BLaER1 treated with 17β-estradiol and CSF1 and Interleukin-3, amounts not matched to agents 10 nM and 100 nM (cell line): ENCODE data around the gene FUT2.

Source experiments
- H3K27ac ChIP-seq, 11 experiments: shearing (Covaris generic); formaldehyde crosslinking; 2 replicates each; pipeline ENCODE4 v1.8.1; 2022
- H3K27me3 ChIP-seq, 11 experiments: shearing (Covaris generic); formaldehyde crosslinking; 2 replicates each; pipeline ENCODE4 v1.8.1; 2022
- H3K36me3 ChIP-seq, 11 experiments: shearing (Covaris generic); formaldehyde crosslinking; 2 replicates each; pipeline ENCODE4 v1.8.1; 2022
- H3K4me1 ChIP-seq, 10 experiments: shearing (Covaris generic); formaldehyde crosslinking; 2 replicates each; pipeline ENCODE4 v1.8.1; 2022
- H3K4me2 ChIP-seq, 11 experiments: shearing (Covaris generic); formaldehyde crosslinking; 2 replicates each; pipeline ENCODE4 v1.8.1; 2022
- H3K4me3 ChIP-seq, 10 experiments: shearing (Covaris generic); formaldehyde crosslinking; 2 replicates each; pipeline ENCODE4 v1.8.1; 2022
- H3K9ac ChIP-seq, 11 experiments: shearing (Covaris generic); formaldehyde crosslinking; 2 replicates each; pipeline ENCODE4 v1.8.1; 2022
- H3K9me3 ChIP-seq, 11 experiments: shearing (Covaris generic); formaldehyde crosslinking; replicated peaks in 1 of 11; 2 replicates each; pipeline ENCODE4 v1.8.1; 2022
- H4K20me1 ChIP-seq, 11 experiments: shearing (Covaris generic); formaldehyde crosslinking; 2 replicates each; pipeline ENCODE4 v1.8.1; 2022
- Cebpa-rat ChIP-seq, 11 experiments: shearing (Covaris generic); IDR thresholded peaks; 2 replicates each; pipeline ENCODE4 v1.8.1; 2022

The FUT2 gene

DNA sequence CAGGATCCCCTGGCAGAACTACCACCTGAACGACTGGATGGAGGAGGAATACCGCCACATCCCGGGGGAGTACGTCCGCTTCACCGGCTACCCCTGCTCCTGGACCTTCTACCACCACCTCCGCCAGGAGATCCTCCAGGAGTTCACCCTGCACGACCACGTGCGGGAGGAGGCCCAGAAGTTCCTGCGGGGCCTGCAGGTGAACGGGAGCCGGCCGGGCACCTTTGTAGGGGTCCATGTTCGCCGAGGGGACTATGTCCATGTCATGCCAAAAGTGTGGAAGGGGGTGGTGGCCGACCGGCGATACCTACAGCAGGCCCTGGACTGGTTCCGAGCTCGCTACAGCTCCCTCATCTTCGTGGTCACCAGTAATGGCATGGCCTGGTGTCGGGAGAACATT lies 7.5 kb downstream of the FUT2 start:
- Histone ChIP-seq H3K36me3 (peaks cover 18 to 55% (median 35%) of the 10 kb centered on the region in 11 experiments; a peak in 18 of 22 replicates), H3K4me3 (no peak overlapping the region), H3K27me3 (no peaks in the 10 kb centered on the region), H3K4me1 (peaks cover under 1 to 8% (median 4%) of the 10 kb centered on the region in 10 experiments; a peak in 19 of 20 replicates), H3K4me2 (no peak overlapping the region), H3K27ac (no peak overlapping the region), H3K9me3 (peaks cover 0 to 7% (median 0%) of the 10 kb centered on the region in 11 experiments; a peak in 6 of 22 replicates), H4K20me1 (no peaks in the 10 kb centered on the region), H3K9ac (no peak overlapping the region)
- TF ChIP-seq Cebpa-rat (IDR thresholded peaks at IDR 0.05) = no peak

DNA sequence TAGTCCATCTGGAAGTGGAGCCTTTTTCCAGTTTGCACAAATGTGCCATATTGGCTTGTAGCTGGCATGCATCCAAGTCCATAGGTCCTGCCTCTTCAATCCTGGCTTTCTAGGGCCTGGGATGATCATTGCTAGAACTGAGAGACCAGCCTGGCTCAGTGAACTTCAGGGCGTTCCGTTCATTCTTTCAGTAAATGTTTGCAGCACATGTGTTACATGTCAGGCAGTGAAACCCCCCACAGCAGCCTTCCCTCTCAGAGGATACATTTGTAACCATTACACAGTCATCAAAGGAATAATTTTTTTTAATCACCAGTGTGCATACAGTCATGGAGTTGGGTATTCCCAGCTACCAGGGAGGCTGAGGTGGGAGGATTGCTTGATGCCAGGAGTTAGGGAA lies 9.7 kb downstream of the FUT2 start:
- Histone ChIP-seq H3K4me2 (no peak overlapping the region), H3K9ac (no peak overlapping the region)

DNA sequence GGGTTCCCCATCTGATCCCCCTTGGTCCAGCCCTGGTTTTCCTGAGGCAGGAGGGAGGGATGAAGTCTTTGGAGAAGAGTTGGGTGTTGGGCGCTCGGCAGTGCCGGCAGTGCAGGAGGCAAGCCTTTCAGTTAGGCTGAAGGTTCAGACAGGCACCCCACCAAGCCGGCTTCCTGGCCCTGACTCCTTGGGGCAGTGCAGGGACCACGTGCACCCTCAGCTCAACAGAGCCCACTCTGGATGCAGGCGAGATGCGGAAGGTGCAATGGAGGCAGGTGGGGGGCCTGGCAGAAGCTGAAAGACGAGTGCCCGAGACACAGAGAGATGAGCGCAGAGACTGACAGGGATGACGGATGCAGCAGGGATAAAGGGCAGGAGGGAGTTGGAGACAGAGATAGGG lies 12.7 kb downstream of the FUT2 start:
- H3K4me1 ChIP-seq = peaks cover 10 to 14% (median 12%) of the 10 kb centered on the region in 10 experiments
- H3K27me3 ChIP-seq = no peaks in the 10 kb centered on the region
- H3K4me3 ChIP-seq = no peak overlapping the region
- H3K4me2 ChIP-seq = no peak overlapping the region
- H3K36me3 ChIP-seq = peaks cover 11 to 32% (median 24%) of the 10 kb centered on the region in 11 experiments; a peak in 18 of 22 replicates
- H3K27ac ChIP-seq = no peak overlapping the region
- no peak for TF ChIP-seq Cebpa-rat (IDR thresholded peaks at IDR 0.05)
- H3K9ac ChIP-seq = no peak overlapping the region
- H4K20me1 ChIP-seq = no peaks in the 10 kb centered on the region
- H3K9me3 ChIP-seq = peaks cover 0 to 5% (median 2%) of the 10 kb centered on the region in 11 experiments; a peak in 6 of 22 replicates

More for the DNA sequence above, 9.7 kb downstream of the FUT2 start:
- Histone ChIP-seq H3K9me3 (peaks cover 0 to 7% (median 0%) of the 10 kb centered on the region in 11 experiments; a peak in 6 of 22 replicates), H3K4me3 (no peak overlapping the region), H3K27ac (no peak overlapping the region), H3K27me3 (no peaks in the 10 kb centered on the region), H4K20me1 (no peaks in the 10 kb centered on the region), H3K4me1 (no peaks in the 10 kb centered on the region), H3K36me3 (peaks cover 18 to 55% (median 35%) of the 10 kb centered on the region in 11 experiments; a peak in 18 of 22 replicates)
- TF ChIP-seq Cebpa-rat (IDR thresholded peaks at IDR 0.05) = no peak

DNA sequence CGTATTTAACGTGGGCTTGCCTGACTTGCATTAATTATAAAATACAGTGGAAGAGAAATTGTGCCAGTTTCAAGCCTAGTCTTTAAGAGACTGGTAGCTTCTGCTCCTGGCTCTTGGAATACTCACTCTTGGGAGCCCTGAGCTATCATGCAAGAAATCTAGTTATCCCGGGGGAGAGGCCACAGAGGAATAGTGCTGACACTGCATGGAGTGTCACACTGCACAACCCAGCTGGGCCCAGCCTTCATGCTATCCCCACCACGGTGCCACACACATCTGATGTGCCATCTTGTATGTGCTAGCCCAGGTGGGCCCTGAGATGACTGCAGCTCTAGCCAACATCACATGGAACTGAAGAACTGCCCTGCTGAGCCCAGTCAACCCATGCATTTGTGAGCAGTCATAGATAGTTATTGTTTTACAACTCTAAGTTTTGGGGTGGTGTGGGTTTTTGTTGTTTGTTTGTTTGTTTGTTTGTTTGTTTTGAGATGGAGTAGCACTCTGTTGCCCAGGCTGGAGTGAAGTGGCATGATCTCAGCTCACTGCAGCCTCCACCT lies 15.4 kb downstream of the FUT2 start:
- Histone ChIP-seq H3K27me3 (no peaks in the 10 kb centered on the region), H3K4me3 (no peak overlapping the region), H3K4me2 (no peak overlapping the region), H3K9ac (no peak overlapping the region), H3K27ac (no peak overlapping the region), H3K9me3 (0 out of 22 replicates have a peak, but pooled peaks cover 0 to 3% (median 0%) of the 10 kb centered on the region in 11 experiments), H4K20me1 (no peaks in the 10 kb centered on the region), H3K4me1 (peaks cover 23 to 30% (median 27%) of the 10 kb centered on the region in 10 experiments), H3K36me3 (peaks cover 0 to 12% (median 9%) of the 10 kb centered on the region in 11 experiments; a peak in 13 of 22 replicates)
- TF ChIP-seq Cebpa-rat (IDR thresholded peaks at IDR 0.05) = no peak

DNA sequence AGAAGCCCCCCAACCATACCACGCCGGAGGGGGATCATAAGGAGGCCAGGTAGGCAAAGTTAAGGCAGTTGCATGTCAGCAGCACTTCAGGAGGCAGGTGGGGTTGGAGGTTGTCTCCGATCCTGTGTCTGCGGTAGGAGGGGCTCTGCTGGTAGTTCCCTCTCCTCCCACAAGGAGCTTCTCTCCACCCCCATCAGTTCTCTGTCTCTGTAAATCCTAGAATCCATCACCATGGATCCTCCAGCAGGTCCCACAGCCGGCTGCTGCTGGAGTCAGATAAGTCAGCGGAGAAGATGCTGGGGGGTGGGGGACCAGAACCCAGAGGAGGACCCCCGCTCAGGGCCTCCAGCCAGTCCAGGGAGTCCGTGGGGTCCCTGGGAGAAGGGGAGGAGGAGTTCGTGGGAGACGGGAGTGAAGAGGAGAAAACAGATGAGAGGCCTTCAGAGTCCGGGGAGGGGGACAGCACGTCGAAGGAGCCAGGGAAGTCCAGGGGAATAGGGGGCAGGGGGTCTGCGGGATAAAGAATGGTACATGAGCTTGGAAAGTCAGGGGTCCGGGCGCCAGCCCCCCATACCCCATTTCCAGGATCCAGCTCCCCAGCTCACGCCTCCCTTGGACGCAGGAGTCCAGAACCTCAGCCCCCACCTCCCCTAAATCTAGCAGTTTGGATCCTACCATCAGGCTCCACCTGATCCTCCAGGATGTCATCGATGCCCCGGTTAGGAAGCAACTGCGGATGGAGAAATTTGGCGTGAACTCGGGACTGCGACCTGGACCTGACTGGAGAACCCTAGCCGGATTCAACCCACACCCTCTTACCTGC lies 17.5 kb downstream of the FUT2 start:
- peak overlapping the region; percentile 72 to 86 (median 79) for H3K9ac ChIP-seq
- TF ChIP-seq Cebpa-rat (IDR thresholded peaks at IDR 0.05) = no peak
- no peaks in the 10 kb centered on the region for H4K20me1 ChIP-seq
- H3K36me3 ChIP-seq = no peaks in the 10 kb centered on the region; a peak in 1 of 22 replicates
- peak overlapping the region; percentile 69 to 90 (median 84) for H3K4me3 ChIP-seq
- H3K9me3 ChIP-seq = 0 out of 22 replicates have a peak, but pooled peaks cover 0 to 3% (median 0%) of the 10 kb centered on the region in 11 experiments
- H3K27me3 ChIP-seq = no peaks in the 10 kb centered on the region
- H3K4me1 ChIP-seq = peaks cover 23 to 34% (median 27%) of the 10 kb centered on the region in 10 experiments
- peak overlapping the region; percentile 84 to 100 (median 97) for H3K4me2 ChIP-seq
- peak overlapping the region in 9 of 11 experiments; percentile 46 to 71 (median 60); a peak in 18 of 22 replicates for H3K27ac ChIP-seq

DNA sequence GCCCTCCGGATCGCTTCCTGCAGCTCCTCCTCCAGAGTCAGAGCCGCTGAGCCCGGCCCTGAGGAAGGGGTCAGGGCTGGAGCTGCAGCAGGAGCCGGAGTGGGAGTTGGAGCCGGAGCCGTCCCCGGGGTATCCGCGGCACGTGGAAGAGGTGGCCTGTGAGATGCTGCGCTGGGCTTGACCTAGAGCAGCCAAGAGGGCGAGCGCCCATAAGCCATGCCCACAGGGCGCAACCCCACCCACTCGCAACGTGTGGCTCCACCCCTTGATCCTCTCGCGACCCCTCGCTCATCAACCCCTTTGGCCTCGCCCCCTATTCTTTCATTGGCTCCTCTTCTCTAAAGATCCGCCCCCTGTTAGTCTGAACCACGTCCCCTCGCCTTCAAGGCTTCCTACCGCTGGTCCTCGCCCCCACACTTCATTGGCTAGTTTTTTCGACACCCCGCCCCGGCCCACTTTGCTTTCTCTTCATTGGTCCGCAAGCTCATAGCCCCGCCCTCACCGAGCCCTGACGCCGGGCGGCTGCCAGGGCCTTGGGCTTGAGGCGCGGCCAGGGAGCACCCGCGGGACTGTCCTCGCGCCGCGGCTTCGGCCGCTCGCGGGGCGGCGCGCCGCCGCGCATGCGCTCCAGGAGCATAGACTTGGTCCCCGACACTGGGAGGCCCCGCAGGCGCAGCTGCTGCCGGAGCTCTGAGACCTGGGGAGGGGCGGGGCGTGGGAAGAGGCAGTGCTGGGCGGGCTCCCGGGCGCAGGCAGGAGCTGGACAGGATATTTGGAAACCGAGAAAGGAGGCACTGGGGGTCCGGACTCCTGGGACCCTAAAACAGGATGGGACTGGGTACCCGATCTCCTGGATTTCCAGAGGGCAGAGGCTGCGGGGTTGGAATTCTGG lies 18.3 kb downstream of the FUT2 start:
- H3K27me3 ChIP-seq = no peaks in the 10 kb centered on the region
- no peak for TF ChIP-seq Cebpa-rat (IDR thresholded peaks at IDR 0.05)
- H3K27ac ChIP-seq = peak overlapping the region; percentile 63 to 90 (median 83); a peak in 21 of 22 replicates
- no peaks in the 10 kb centered on the region for H4K20me1 ChIP-seq
- peak overlapping the region; percentile 69 to 90 (median 84) for H3K4me3 ChIP-seq
- H3K9me3 ChIP-seq = 0 out of 22 replicates have a peak, but pooled peaks cover 0 to 3% (median 0%) of the 10 kb centered on the region in 11 experiments
- peak overlapping the region; percentile 79 to 89 (median 83) for H3K9ac ChIP-seq
- H3K36me3 ChIP-seq = no peaks in the 10 kb centered on the region; a peak in 1 of 22 replicates
- peak overlapping the region; percentile 94 to 100 (median 97) for H3K4me2 ChIP-seq
- peaks cover 23 to 38% (median 30%) of the 10 kb centered on the region in 10 experiments for H3K4me1 ChIP-seq

DNA sequence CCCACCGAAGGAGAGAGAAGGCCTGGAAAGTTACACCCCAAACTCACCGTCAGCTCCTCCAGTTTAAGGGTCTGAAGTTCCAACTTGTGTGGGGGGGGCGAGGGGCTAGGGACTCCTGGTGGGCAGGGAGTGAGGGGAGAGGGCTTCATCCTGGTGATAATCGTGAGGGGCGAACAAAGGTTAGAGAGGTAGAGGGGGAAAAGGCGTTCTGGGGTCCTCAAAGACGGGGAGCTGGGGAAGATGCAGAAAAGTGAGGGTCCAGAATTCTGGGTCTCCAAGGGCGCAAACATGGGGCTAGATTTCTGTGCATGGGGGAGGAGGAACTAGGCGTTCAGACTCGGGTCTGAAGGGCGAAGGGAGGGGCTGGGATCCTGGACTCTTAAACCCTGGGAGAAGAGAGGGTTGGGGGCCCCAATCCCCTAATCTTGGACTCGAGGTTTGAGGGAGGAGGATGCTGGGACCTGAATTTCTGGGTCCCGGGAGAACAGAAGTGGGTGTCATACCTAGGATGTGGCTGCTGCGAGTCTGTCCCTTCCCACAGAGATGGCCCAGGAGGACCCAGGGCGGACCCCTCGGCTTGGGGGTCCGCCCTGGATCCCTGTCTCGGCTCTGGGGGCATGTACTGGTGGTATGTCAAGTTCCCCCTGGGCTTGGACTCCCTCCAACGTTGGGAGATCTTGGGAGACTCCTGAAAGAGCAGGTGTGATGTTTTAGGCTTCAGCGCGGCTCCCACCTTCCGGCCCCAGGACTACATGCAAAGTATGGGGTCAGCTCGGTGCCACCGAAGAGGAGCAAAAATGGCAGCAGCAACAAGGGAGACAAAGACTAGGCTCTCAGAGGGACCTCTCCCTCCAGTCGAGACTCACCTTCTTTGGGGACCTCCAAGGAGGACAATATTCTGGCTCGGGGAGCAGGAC lies 19.2 kb downstream of the FUT2 start:
- Histone ChIP-seq H3K27me3 (no peaks in the 10 kb centered on the region), H3K4me2 (peak overlapping the region; percentile 87 to 98 (median 94)), H3K4me1 (peaks cover 26 to 47% (median 39%) of the 10 kb centered on the region in 10 experiments), H3K4me3 (peak overlapping the region; percentile 61 to 88 (median 74)), H3K9me3 (0 out of 22 replicates have a peak, but pooled peaks cover 0 to 3% (median 0%) of the 10 kb centered on the region in 11 experiments), H3K9ac (peak overlapping the region; percentile 79 to 89 (median 83)), H3K36me3 (no peaks in the 10 kb centered on the region; a peak in 1 of 22 replicates), H3K27ac (peak overlapping the region; percentile 63 to 90 (median 83); a peak in 21 of 22 replicates), H4K20me1 (no peaks in the 10 kb centered on the region)
- TF ChIP-seq Cebpa-rat (IDR thresholded peaks at IDR 0.05) = no peak
